NCI-H1436 (cell line): ENCODE measurements around the gene MAP3K3.
A peak's percentile ranks its signal among the peaks of the same experiment; 100 is the strongest.
"Not testable (repeated sequence)": the region's sequence is repeated elsewhere in the genome, so short reads cannot be mapped to it uniquely, and the experiment has no call there.

Experiments
- DNase-seq: peaks from one replicate; lab custom pipeline; 2025; lab: John Stamatoyannopoulos, UW

Gene MAP3K3

DNA sequence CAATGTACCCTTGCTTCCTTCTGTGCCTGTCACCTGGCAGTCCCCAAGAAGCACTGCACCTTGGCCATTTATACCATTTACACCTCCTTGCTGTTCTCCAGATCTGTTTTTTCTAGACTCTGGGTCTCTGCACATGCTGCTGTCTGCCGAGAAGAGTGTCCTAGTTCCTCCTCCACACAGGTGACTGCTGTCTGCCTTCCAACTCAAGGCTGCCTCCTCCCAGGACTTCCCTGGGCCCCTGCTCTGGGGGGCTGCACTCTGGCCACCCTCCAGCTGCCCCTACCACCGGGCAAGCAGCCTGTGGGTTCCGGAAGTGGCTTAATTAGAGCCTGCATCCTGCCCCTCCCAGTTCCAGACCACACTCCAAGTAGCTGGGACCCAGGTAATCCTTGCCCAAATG, 83.4 kb downstream of the MAP3K3 start:
- no peak for DNase-seq

DNA sequence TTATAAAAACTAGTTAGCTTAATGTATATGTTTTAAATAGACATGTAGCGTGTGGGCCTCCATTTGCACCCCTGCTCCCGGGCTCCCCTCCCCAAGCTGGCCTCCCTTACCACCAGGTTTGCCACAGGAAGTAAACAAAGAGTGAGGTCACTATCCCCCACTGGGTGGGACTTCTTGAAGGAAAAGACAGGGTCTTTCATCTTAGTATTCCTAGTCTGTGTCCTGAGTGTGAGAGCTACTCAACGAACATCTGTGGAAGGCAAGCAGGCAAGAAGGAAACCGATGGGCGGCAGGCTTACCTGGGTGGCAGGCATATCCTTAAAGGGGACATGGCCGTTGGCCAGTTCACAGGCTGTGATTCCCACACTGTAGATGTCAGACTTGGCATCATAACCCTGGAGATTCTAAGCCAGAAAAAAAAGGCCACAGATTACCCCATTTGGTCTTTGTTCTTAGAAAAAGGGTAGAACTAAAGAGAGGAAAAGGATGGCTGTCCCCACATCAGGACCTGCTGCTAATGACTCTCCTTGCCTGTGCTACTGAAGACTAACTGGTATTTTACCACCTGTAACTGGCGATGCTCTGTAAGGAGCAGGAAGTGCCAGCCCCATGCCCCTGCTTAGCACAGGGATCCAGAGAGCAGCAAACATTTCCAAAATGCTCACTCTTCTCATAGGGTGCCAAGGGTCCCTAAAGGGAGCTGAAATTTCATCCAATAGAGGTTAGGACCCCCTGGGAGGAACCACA, 84.3 kb downstream of the MAP3K3 start:
- DNase-seq = no peak

DNA sequence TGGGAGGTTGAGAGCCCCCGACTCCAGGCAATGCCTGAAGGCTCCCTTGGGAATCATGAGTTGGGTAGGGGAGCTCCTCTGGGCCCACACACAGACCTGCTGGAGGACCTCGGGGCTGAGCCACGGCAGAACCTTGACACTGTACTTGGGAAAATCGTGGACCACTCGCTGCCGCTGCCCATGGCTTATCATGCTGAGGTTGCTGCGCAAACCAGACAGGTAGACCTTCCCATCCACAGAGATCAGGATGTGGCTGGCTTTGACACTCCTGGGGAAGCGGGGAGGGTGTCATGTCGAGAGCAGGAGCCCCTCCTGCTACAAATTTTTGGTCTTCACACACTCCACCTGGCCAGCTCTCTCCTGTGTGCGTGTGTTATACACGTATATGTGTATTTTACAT, 84.9 kb downstream of the MAP3K3 start:
- no peak for DNase-seq

DNA sequence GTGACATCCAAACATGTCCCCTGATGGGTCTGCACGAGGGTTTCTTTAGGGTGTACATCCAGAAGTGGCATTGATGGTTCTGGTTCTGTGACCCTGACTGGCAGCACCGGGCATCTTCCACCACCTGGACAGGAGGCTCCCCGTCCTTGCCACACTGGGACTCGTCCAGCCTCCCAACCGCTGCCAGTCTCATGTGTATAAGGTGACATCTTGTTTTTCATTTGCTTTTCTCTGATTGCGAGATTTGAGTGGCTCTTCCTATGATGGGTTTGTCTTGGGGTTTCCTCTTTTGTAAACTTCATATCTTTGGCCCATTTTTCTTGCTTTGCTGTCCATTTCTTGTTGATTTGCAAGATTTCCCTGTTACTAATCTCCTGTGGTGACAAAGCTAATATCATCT, 86.9 kb downstream of the MAP3K3 start:
- no peak for DNase-seq

DNA sequence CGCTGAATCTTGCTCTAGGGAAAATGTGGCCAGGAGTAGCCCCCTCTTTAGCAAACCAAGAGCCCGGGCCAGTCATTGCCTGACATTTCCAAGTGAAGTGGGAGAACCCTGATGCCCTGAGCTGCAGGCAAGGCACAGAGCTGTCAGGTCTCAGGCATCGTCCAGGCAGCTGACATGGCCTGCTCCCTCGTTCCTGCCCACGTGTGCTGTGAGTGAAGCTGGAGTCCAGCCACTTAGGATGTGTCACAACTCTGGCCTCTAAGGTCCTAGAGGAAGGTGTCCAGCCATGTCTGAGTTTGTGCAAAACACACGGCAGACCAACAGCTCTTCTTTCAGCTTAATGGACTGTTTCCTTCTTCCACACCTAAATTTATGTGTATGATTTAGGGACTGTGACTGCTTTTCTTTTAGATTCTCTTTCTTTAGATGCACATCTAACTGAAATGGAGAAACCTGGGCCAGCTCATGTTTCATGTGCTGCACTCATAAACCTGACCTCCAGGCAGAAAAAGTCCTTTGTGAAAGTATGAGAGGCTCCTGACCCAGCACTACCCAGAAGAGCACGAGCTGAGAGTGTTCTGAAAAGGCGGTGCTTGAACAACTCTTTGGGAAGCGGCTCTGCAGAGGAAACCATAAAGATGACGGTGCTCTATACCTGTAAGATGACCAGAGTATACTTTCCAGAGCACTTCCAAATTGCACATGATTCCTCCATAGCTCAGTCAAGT, 92.5 kb downstream of the MAP3K3 start:
- no peak for DNase-seq

DNA sequence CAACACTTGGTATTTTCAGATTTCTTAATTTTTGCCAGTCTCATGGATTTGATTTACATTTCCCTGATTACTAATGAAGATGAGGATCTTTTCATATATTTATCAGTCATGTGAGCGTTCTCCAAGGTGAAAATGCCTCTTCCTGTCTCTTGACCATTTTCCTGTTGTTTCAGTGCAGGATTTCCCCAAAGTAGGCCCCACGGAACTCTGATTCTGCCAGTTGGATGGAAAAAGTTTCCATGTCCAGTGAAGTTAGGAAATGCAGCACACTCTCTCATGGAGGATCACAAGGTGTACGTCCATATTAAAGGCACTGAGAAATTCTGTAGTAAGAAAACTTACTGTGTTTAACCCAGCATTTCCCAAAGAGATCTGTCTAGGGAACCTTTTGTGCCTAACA, 94.2 kb downstream of the MAP3K3 start:
- no peak for DNase-seq

DNA sequence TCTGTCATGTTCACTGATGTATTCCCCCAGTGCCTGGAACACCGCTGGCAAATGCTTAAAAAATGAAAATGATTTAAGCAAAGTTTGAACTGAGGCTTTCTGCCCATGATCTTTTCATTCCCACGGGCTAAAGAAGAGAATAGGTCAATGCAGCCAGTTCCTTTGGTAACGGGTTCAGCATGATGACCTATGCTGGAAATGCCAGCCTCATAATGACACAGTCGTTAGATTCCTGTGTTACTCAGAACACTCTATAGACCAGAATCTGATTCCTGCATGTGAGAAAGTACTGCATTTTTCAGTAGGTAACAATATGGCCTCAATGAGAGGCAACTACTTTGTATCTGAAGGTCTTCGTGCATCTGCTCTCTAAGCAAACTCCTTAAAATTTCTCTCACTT, 96.8 kb downstream of the MAP3K3 start:
- no peak for DNase-seq

DNA sequence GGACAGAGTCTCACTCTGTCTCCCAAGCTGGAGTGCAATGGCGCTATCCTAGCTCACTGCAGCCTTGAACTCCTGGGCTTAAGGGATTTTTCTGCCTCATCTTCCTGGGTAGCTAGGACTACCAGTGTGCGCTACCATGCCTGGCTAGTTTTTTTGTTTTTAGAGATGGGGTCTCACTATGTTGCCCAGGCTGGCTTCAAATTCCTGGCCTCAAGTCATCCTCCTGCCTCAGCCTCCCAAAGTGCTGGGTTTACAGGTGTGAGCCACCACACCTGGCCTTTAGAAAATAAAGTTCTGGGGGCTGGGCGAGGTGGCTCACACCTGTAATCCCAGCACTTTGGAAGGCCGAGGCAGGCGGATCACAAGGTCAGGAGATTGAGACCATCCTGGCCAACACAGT, 98.0 kb downstream of the MAP3K3 start:
- not testable (repeated sequence) for DNase-seq

DNA sequence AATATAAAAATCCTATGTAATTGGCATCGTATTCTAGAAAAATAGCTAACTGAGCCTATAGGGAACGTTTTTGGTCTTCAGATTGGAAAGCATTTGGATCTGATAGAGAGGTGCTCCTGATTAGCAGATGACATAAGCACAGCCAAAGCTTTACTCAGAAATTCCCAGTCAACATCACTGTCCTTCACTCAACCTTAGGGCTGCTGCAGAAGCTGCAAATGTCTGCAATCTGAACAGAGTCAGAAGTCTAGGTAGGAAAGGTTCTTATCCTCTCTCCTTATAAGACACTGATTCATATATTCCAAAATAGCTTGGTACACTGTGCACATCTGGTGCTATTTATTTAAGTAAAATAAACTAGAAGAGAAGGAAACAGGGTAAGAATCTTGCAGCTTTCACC, 100.2 kb downstream of the MAP3K3 start:
- DNase-seq = no peak

DNA sequence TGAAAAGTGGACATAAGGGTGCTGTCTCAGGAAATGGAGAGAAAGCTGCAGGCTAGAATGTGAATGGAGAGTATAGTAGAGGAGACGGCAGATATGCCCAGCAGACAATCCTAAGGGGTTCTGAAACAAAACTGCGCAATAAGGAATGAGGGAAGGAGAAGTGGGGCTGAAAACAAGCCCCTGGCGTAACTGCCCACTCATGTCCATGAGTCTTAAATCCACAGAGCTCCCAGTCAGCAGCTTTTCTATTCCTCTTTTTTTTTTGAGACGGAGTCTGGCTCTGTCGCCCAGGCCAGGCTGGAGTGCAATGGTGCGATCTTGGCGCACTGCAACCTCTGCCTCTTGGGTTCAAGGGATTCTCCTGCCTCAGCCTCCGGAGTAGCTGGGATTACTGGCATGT, 113.5 kb downstream of the MAP3K3 start:
- no peak for DNase-seq

DNA sequence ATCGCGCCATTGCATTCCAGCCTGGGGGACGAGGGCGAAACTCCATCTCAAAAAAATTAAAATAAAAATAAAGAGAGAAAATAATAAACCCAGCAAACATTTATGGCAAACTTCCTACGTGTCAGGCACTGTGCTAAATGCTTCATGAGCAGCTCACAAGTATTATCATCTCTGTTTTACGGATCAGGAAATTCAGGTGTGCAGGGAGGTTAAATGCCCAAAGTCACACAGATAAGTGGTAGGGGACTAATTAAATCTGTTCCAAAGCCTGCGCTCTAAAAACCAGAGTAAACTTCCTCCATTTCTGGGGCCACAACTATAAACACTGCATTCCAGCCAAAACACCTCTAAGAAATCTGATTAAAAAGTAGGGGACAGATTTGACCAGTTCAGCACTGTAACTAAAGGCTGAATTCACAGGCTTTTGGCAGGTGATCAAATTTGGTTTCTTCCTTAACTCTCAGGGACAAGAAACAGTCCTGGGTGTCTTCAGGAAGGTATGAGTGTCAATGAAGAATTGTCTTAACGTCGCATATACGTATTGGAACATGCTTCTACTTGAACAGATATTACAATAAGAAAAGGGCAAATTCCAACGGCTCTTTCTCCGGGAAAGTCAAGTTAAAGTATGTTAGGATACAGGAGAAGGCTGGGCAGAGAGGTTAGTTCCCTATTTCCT, 118.4 kb downstream of the MAP3K3 start:
- no peak for DNase-seq

DNA sequence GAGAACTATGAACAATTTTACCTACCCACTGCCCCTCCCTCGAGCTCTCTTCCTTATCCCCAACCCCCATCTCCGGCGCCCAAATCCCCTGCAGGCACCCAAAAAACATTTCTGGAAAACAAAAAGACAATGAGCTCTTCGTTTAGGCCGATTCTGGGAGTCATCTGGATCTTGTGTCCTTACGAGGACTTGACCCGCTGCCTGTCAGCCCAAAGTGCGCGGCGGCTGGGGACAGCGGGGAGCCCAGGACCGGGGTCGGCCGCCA, 118.9 kb downstream of the MAP3K3 start:
- no peak for DNase-seq

DNA sequence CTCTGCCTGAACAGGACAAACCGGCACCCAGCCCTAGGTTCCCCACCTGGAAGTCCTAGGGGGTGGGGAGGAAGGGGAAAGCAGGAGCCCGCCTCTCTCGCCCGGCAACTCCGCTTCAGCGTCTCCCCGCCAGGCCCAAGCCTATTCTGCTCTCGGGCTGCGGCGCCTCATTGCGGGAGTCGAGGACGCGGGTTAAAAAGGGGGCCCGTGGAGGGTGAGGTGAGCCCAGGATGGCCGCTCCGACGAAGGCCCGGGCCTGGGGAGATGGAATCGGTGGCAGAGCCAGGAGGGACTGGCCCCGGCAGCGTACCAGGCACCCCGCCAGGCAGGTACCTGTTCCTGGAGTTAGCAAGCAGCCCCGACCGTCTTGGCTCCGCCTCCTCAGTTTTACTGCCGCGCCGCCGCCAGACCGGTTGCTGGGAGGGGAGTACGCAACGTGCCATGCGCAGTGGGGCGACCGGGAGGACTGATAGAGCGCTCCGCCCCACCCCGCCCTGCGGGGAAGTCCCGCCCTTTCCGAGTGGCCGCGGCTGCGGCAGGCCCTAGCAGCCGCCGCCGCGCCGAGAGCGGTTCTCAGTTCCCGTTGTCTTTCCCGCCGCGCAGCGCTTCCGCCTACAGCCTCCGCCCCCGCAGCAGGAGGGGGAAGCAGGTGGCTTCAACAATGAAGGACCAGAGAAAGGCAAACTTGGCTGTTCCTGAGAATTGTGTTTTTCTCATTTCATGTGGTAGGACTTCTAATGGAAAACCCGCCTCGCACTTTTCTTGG, 119.4 kb downstream of the MAP3K3 start, which contains the start of gene STRADA:
STRADA (minus strand) TSS at position 392 of the 766 bp plus-strand sequence. CDS start 13,430 bp downstream, outside the sequence.
- DNase-seq = peak; percentile 100
